ENCODE data around the gene MORC2. TPM values are rescaled to one million over a fixed set of nuclear protein-coding genes. Genes with fewer than 3 reads are reported as not detected.

Gene MORC2
- total and polyA plus RNA-seq, 4 donors, result 4.2 to 12.0 (median 9.8) TPM

GRCh38 chr22:30933457-30933856 lies 35.1 kb downstream of the MORC2 start (continued):
- TF ChIP-seq REST (IDR thresholded peaks at IDR 0.05), result no peak

- Histone ChIP-seq H3K27ac (ENCODE audit: low read depth in 1 of 2, low read length in 2 of 2) (no peak overlapping the region), H3K4me3 (ENCODE audit: low read depth in 1 of 3, low read length in 3 of 3) (no peak overlapping the region), H3K36me3 (ENCODE audit: control insufficient read depth in 4 of 4, insufficient read depth in 3 of 4, low read depth in 1 of 4, low read length in 3 of 4) (peaks cover 22 to 96% (median 69%) of the 10 kb centered on the region in 4 donors), H3K27me3 (ENCODE audit: control insufficient read depth in 4 of 4, insufficient read depth in 4 of 4, low read length in 3 of 4) (no peaks in the 10 kb centered on the region), H3K9me3 (ENCODE audit: control insufficient read depth in 4 of 4, low read length in 3 of 4) (no peaks in the 10 kb centered on the region), H3K4me1 (ENCODE audit: control insufficient read depth in 4 of 4, insufficient read depth in 4 of 4, low read length in 3 of 4) (no peaks in the 10 kb centered on the region), H3K9ac (ENCODE audit: low read depth in 1 of 2, low read length in 2 of 2) (no peak overlapping the region)
- 96% methylated on average over 16 of the region's 16 CpGs for WGBS
- TF ChIP-seq RAD21 (IDR thresholded peaks at IDR 0.05) (no peak), FOXA2 (IDR thresholded peaks at IDR 0.05) (no peak), TAF1 (conservative IDR thresholded peaks at IDR 0.05) (no peak), ZBTB33 (IDR thresholded peaks at IDR 0.05) (no peak), MAX (IDR thresholded peaks at IDR 0.05) (no peak)
- DNase-seq (ENCODE audit: low spot score), result no peak
Observed at GRCh38 chr22:30932661-30933060, 35.9 kb downstream of the MORC2 start.

GRCh38 chr22:30931541-30932300 lies 36.9 kb downstream of the MORC2 start:
- 95% methylated on average over 4 of the region's 4 CpGs for WGBS
- Histone ChIP-seq H3K9ac (ENCODE audit: low read depth in 1 of 2, low read length in 2 of 2) (no peak overlapping the region), H3K36me3 (ENCODE audit: control insufficient read depth in 4 of 4, insufficient read depth in 3 of 4, low read depth in 1 of 4, low read length in 3 of 4) (peaks cover 15 to 96% (median 68%) of the 10 kb centered on the region in 4 donors), H3K4me1 (ENCODE audit: control insufficient read depth in 4 of 4, insufficient read depth in 4 of 4, low read length in 3 of 4) (no peaks in the 10 kb centered on the region), H3K27ac (ENCODE audit: low read depth in 1 of 2, low read length in 2 of 2) (no peak overlapping the region), H3K27me3 (ENCODE audit: control insufficient read depth in 4 of 4, insufficient read depth in 4 of 4, low read length in 3 of 4) (no peaks in the 10 kb centered on the region), H3K4me3 (ENCODE audit: low read depth in 1 of 3, low read length in 3 of 3) (no peak overlapping the region), H3K9me3 (ENCODE audit: control insufficient read depth in 4 of 4, low read length in 3 of 4) (no peaks in the 10 kb centered on the region)
- no peak for TF ChIP-seq FOXA2 (IDR thresholded peaks at IDR 0.05)
- no peak for TF ChIP-seq SP1 (IDR thresholded peaks at IDR 0.05)
- TF ChIP-seq RAD21 (IDR thresholded peaks at IDR 0.05), result no peak
- no peak for TF ChIP-seq NR2F2 (IDR thresholded peaks at IDR 0.05)
- no peak for TF ChIP-seq YY1 (IDR thresholded peaks at IDR 0.05)
- no peak for TF ChIP-seq GABPA (IDR thresholded peaks at IDR 0.05 in 1 of 2, conservative IDR thresholded peaks at IDR 0.05 in 1 of 2)
- no peak for TF ChIP-seq ATF3 (IDR thresholded peaks at IDR 0.05)
- TF ChIP-seq MAX (IDR thresholded peaks at IDR 0.05), result no peak
- TF ChIP-seq HNF4A (conservative IDR thresholded peaks at IDR 0.05), result no peak
- TF ChIP-seq EGR1 (IDR thresholded peaks at IDR 0.05; ENCODE audit: low read depth in 2 of 2), result no peak
- TF ChIP-seq TAF1 (conservative IDR thresholded peaks at IDR 0.05), result no peak
- TF ChIP-seq RXRA (IDR thresholded peaks at IDR 0.05), result no peak
- no peak for TF ChIP-seq HNF4G (IDR thresholded peaks at IDR 0.05)
- no peak for DNase-seq (ENCODE audit: low spot score)
